GM12801 (cell line): Measurements from ENCODE around the gene CERS6.

Source experiments
- TF ChIP-seq, protein P1 (sequence below): IDR thresholded peaks from one replicate; pipeline ENCODE4 v1.5.1; 2011; ENCODE audit warnings: control low read depth; ENCODE audit not compliant: insufficient read length; ENCODE audit errors: extremely low read depth

The CERS6 gene

DNA sequence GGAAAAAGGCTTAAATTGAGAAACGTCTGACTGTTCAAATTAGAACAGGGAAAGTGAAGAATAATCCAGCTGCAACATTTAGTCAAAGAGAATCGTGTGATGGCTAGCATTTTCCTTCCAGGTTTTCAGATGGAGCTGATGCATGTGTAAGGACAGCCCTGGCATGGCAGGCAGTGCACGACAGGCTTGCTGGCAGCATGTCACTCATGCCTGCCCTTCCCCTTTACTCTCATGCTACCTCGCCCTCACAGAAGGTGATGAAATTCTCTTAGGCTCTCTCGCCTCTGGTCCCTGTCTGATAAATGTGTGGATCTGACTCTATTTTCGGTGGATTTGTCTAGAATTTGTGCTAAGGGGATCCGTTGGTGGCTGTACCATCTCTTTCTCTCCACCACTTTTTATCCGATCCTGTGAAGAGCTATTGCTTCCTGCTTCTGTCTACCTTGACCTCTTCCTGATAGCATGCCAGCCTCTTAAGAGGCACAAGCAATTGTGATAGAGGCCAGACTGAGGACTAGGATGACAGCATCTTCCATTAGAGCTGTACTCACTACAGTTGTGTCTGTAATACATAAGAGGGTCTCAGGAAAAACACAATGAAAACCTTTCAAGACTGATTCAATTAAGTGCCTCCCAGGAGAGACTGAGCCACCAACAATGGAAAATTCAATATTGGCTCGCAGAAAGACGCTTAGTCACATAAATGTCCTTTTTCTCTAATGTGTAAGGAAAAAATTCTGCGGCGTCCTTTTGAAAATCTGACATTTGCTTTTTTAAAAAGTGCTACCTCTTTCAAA lies 280.8 kb downstream of the CERS6 start:
- TF ChIP-seq, protein P1, sequence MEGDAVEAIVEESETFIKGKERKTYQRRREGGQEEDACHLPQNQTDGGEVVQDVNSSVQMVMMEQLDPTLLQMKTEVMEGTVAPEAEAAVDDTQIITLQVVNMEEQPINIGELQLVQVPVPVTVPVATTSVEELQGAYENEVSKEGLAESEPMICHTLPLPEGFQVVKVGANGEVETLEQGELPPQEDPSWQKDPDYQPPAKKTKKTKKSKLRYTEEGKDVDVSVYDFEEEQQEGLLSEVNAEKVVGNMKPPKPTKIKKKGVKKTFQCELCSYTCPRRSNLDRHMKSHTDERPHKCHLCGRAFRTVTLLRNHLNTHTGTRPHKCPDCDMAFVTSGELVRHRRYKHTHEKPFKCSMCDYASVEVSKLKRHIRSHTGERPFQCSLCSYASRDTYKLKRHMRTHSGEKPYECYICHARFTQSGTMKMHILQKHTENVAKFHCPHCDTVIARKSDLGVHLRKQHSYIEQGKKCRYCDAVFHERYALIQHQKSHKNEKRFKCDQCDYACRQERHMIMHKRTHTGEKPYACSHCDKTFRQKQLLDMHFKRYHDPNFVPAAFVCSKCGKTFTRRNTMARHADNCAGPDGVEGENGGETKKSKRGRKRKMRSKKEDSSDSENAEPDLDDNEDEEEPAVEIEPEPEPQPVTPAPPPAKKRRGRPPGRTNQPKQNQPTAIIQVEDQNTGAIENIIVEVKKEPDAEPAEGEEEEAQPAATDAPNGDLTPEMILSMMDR: no peak

DNA sequence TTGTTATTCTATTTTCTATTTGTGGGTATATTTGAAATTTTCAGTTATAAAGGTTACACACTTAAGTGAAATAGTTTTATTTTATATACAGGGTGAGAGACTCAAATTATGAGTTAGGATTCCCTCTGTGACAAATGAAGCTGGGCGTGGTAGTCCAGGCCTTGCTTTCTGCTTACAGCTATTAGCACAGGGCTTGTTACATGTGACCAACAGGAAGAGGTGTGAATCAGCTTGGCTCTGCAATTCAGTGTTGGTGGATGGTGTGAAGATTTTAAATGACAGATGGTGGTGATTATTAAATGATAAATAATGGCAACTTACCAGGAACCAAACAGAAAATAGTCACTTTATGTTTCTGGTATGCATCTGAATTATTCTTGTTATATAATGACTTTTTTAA lies 282.0 kb downstream of the CERS6 start:
- TF ChIP-seq, protein P1: no peak

DNA sequence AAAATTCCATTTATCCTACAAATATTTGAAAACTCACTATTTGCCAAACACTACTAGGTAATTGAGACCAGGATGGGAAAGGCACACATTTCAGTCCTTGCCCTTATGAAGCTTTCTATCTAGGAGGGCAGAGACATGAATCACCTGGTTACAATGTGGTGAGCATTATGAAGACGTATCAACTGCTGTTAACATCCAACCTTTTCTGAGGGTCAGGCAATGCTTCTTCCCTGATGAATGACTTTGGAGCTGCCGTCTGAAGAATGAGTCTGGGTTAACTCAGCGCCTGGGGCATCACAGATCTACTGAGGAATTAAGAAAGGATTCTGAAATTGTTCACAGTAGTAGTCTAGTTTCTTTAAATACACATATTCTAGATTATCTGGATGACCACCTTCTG lies 284.3 kb downstream of the CERS6 start:
- TF ChIP-seq, protein P1: no peak

DNA sequence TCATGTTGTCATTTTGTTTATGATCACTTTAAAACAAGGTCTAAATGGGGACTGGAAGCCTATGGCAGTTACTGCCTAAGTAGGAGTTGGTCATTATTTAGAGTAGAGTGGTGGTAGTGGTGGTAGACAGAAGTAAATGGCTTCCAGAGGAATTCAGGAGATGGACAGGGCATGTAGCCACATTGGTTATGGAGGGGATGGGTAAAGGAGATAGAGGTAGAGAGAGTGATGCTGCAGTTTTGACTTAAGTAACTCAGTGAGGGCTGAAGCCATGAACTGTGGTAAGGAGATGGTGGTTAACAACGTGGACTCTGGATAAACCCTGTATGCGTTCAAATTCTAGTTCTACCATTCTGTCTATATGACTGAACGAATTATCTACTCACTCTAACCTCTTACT lies 284.7 kb downstream of the CERS6 start:
- TF ChIP-seq, protein P1: no peak

DNA sequence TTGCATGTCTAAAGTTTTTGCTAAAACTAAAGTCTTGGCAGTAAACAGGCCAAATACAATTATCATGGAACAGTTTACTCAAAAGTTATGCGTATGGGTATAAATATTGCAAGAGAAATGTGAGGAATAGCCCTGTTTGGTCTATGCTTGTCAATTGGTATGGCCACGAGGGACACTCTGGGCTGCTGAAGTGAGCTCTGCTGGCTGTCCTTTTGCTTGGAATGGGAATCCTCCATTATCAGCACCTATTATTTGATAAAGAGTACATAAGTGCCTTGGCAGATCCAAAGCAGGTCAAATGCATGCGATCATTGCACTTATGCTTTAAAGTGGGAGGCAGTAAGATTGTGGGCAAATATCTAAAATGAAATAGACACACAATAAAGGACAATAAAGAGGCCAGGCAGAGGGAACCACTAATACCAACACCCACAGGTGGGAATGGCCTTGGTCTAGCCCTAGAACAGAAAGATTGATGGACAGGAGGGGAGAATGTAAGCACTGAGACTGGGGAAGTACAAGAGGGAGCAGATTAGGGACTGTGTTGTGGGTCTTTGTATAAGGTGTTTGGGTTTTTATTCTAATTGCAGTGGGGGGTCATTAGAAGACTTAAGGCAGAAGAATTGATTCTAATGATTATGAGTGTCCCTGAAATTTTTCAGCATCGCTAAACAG lies 286.3 kb downstream of the CERS6 start:
- TF ChIP-seq, protein P1: no peak

DNA sequence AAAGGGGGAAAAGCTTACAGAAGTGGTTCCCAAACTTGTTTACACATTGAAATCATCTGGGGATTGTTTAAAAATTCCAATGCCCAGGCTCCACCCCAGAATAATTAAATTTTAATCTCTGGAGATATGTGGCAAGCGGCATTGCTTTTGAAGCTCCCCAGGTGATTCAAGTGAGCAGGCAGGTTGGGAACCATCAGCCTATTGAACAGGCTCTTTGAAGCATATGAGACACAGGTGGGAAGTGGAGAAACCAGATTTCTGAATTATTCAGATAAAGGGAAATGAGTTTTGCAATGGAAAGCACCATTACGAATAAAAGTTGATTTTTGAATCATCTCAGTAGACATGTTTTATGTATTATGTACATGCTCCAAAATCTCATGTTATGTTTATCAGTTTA lies 288.8 kb downstream of the CERS6 start:
- TF ChIP-seq, protein P1: no peak

DNA sequence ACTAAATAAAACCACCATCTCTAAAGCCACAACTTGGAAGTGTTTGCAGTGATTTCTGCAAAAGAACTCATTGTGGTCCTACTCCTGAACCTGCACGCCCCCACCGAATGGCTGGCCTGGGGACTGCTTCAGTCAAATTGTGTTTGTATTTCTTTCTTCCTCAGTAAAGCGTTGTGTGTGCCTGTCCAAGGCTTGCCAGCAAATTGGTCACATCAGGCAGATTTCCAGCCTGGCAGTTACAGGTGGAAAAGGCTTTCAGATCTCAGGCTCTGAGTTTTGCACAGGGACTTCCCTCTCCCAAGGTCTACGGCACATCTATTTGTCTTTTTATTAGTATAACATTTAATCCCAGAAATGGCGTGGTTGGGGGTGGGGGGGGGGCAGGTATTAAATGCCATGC lies 292.4 kb downstream of the CERS6 start:
- TF ChIP-seq, protein P1: no peak
